ENCODE measurements around the gene CNN2. TPM values are rescaled to one million over a fixed set of nuclear protein-coding genes. Genes with fewer than 3 reads are reported as not detected.

The CNN2 gene
- total RNA-seq, 1 donor from 2014 or later: 69.8 TPM

- DNase-seq: peak; percentile 89
- peak; percentile 59 for ATAC-seq (ENCODE audit: poor library complexity)
- intact Hi-C loops (cut with DNase I): no loop called here
These were observed 42.8 kb downstream of the CNN2 start for GRCh38 chr19:1069009-1069779.

GRCh38 chr19:1070576-1070930 lies 44.1 kb downstream of the CNN2 start:
- DNase-seq (no peak), ATAC-seq (ENCODE audit: poor library complexity) (no peak)
- intact Hi-C loops (cut with DNase I): no loop called here

DNA sequence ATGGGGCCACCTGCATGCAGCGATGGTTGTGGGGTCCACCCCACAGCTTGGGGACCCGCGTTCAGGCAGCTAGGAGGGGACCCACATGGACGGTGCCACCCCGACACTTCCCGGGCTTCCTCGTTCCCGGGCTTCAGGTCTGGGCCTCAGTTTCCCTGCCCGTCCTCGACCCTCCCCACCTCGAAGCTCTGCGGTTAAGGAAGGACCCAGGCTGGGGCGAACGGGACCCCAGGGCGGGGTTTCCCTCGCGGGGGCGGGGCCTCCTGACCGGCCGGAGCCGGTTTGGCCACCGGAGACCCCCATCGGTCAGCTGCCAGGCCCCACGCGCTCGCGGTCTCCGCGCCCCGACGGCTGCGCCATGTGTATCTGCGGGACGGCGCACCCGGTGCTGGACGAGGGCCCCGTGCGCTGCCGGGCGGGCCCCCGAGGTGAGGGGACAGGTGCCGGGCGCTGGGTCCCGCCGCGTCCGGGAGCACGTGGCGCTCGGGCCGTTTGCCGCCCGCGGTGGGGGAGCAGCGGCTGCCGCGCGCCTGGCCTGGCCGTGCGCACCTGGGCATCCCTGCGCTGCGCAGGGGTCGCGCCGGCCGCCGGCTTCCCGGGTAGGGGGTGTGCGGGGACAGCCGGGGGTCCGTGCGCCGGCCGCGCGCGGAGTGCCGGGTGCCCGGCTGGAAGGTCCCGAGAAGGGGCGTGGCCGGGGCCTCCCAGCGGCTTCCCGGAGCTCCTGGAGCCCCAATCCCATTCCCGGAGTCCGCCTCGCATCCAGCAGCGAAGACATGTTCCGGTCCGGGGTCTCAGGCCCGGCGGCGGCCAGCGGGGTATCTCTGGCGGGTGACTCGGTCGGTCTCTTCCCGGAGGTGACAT lies 44.8 kb downstream of the CNN2 start:
- DNase-seq (no peak), ATAC-seq (ENCODE audit: poor library complexity) (no peak)
- intact Hi-C loops (cut with DNase I): no loop called here

DNA sequence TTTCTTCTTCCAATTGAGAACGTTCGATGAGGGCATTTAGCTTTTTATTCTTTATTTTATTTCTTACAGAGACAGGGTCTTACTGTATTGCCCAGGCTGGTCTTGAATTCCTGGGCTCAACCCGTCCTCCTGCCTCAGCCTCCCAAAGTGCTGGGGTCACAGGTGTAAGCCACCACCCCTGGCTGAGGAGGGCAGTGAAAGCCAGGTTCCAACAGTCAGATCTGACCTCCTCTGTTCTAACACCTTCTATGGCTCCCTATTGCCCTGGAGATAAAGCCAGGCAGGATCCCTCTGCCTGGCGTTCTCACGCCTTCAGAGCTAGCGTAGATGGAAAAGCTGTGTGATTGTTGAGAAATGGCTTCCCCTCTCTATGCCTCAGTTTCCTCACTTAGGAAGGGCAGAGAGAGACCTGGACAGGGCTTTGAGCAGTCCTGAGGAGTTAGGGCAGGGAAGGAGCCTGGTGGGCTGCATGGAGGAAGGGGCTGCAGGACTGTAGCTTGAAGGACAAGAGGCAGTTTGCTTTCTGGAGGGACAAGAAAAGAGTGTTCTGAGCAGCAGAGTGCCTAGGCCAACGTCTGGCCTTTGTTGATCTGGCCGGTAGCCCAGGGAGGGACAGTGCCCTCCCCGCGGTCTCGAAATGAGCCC lies 46.1 kb downstream of the CNN2 start:
- DNase-seq (no peak), ATAC-seq (ENCODE audit: poor library complexity) (no peak)
- intact Hi-C loops (cut with DNase I): no loop called here

GRCh38 chr19:1073063-1073955 lies 46.9 kb downstream of the CNN2 start:
- ATAC-seq (ENCODE audit: poor library complexity) (no peak), DNase-seq (no peak)
- intact Hi-C loops (cut with DNase I): no loop called here

DNA sequence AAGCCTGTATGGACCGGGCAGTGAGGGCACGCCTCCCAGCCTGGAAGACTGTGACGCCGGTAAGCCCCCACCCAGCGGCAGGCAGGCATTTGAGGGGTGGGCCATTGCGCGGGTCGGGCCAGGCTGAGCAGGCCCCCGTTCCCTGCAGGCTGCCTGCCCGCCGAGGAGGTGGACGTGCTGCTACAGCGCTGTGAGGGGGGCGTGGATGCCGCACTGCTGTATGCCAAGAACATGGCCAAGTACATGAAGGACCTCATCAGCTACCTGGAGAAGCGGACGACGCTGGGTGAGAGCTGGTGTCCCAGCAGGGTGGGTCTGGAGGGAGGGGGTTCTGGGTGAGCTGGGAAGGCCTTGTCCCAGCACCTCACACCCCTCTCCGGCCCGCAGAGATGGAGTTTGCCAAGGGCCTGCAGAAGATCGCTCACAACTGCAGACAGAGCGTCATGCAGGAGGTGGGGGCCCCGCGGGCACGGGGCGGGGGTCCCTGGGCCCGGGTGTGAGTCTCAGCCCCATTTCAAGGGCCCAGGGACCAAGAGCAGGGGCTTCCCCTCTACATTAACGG lies 47.6 kb downstream of the CNN2 start:
- DNase-seq: no peak
- intact Hi-C loops (cut with DNase I): no loop called here
- ATAC-seq (ENCODE audit: poor library complexity): no peak

DNA sequence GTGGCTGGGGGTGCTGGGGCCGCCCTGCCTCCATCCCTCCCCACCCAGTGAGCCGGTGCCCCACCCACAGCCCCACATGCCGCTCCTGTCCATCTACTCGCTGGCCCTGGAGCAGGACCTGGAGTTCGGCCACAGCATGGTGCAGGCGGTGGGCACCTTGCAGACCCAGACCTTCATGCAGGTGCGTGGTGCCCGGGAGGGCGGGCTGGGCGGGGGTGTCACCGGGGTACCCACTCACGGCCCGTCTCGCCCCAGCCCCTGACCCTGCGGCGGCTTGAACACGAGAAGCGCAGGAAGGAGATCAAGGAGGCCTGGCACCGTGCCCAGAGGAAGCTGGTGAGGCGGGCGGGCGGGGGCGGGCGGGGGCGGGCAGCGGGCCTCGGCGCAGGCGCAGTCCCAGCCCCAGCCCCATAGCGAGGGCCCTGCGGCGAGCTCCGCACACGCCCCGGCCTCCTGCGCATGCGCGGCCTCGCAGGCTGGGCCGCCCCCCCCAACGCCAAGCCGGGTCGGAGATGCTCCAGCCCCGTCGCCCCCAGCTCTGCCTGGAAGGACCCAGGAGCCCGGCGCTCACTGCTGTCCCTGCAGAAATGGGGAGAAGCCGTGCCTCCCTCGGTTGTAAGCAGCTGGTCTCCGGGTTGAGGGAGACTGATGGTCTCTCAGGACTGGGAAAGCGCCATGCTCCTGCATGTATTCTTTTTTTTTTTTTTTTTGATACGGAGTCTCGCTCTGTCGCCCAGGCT lies 48.3 kb downstream of the CNN2 start:
- peak; percentile 94 for DNase-seq
- intact Hi-C loops (cut with DNase I): no loop called here
- peak; percentile 56 for ATAC-seq (ENCODE audit: poor library complexity)

DNA sequence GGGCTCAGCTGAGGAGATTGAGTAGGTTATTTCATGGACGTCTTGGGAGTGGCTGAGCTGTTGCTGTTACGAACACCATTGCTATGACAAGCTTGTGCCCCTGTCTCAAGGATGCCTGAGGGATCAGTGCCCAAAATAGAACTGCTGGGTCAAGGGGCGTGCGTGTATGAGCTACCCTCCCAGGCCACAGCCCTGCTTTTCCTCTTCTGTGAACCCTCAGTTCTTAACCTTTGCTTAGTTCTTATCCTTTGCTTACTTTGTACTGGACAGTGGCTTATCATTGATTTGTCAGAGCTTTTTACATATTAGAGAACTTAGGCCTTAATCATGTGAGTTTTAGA lies 49.6 kb downstream of the CNN2 start:
- intact Hi-C loops (cut with DNase I): no loop called here
- DNase-seq: no peak
- no peak for ATAC-seq (ENCODE audit: poor library complexity)

DNA sequence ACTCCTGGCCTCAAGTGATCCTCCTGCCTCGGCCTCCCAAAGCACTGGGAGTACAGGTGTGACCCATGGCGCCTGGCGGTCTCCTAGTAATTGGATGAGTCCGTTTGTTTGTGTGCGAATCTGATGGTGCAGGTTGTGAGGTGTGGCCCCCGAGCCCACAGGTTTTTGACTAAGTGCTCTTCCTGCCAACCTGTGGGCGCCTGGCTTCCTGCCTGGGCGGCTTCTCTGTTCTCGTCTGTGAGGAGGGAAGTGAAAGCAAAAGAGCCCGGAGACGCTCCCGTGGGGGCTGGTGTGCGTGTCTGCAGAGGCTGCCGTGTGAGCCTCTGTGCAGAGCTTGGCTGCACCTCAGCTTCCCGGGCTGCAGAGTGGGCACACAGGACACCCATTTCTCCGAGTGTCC lies 50.5 kb downstream of the CNN2 start:
- intact Hi-C loops (cut with DNase I): no loop called here
- ATAC-seq (ENCODE audit: poor library complexity) (peak; percentile 43), DNase-seq (peak; percentile 86)

DNA sequence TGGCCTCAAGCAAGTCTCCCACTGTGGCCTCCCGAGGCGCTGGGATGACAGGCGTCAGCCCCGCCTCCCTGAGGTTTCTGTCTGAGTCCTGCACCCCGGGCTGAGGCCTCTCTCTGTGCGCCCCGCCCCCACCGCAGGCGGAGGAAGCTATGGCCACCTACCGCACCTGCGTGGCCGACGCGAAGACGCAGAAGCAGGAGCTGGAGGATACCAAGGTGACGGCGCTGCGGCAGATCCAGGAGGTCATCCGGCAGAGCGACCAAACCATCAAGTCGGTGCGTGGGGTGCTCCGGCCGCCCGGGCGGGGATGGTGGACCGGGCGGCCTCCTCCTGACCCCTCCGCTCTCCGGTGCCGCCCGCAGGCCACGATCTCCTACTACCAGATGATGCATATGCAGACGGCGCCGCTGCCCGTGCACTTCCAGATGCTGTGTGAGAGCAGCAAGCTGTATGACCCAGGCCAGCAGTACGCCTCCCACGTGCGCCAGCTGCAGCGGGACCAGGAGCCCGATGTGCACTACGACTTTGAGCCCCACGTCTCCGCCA lies 53.2 kb downstream of the CNN2 start:
- intact Hi-C loops (cut with DNase I): no loop called here
- ATAC-seq (ENCODE audit: poor library complexity) (no peak), DNase-seq (peak; percentile 42)

DNA sequence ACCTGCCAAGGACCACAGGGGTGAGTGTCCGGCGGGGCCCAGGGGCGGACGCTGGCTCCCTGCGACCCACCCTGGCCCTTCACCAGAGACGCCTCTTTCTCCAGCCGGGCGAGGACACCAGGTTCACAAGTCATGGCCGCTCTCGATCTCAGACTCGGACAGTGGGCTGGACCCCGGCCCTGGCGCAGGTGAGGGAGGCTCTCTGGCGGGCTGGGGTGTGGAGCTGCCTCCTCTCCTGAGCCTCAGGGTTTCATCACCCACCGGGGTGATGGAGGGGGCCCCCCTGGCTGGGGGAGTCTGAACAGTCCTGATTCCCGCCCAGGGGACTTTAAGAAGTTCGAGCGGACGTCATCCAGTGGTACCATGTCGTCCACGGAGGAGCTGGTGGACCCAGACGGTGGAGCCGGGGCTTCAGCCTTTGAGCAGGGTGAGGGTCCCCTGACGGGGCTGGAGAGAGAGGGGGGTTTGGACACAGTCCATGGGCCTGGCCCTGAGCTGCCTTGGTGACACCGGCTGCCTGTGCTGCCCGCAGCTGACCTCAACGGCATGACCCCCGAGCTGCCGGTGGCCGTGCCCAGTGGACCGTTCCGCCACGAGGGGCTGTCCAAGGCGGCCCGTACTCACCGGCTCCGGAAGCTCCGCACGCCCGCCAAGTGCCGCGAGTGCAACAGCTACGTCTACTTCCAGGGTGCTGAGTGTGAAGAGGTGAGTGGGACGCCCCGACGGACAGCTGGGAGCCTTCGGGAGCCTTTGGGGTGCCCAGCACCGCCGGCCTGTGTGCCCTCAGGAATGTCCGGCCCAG lies 54.2 kb downstream of the CNN2 start:
- DNase-seq (no peak), ATAC-seq (ENCODE audit: poor library complexity) (no peak)
- intact Hi-C loops (cut with DNase I): no loop called here

DNA sequence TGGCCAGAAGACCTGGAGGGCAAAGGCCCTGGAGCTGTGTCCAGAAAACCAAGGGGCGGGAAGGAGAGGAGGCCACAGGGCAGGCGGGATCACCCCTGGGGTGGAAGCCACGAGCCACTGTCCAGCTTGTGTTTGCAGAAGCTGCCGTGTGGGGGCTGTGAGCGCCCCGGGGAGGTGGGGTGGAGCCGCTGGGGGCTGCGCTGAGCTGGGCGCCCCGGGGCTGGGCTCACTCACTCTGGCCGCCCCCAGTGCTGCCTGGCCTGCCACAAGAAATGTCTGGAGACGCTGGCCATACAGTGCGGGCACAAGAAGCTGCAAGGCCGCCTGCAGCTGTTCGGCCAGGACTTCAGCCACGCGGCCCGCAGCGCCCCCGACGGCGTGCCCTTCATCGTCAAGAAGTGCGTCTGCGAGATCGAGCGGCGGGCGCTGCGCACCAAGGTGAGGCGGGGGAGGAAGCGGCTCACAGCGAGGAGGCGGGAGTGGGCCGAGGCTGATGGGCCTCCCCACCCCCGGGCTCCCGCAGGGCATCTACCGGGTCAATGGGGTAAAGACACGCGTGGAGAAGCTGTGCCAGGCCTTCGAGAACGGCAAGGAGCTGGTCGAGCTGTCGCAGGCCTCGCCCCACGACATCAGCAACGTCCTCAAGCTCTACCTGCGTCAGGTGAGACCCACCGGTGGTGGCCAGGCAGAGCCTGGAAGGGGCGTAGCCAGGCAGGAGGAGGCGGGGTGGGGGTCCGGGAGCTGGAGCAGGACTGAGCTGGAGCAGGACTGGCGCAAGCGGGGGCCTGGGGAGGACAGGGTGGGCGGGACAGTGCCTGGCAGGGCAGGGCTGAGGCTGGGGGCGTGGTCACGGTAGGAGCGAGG lies 55.1 kb downstream of the CNN2 start:
- DNase-seq: peak; percentile 43

DNA sequence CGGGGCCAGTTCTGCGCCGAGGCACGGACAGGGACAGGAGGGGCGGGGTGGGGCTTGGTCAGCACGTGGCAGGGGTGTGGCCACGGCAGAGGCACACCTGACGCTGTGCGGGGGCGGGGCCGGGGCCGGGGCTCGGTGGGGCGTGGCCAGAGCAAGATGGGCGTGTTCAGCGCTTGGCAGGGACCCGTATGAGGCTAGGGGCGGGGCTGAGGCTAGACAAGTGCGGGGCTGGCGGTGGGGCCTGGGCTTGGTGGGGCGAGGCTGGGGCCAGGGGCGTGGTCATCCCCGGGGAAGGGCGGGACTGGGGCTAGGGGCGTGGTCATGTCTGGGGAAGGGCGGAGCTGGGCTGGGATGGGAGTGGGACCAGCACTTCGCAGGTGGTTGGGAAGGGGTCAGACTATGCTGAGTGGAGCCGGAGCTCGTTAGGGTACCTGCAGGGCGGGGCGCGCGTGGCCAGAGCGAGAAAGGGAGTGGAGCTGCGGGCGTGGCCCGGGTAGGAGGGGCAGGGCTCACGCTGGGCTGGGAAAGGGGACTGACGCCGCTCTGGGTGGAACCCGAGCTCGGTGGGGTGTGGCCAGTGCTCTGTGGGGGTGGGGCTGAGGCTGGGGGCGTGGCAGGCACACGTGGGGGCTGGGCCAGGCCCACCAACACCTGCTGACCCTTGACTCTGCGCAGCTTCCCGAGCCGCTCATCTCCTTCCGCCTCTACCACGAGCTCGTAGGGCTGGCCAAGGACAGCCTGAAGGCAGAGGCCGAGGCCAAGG lies 55.9 kb downstream of the CNN2 start:
- intact Hi-C loops (cut with DNase I): no loop called here
- ATAC-seq (ENCODE audit: poor library complexity) (peak; percentile 61), DNase-seq (peak; percentile 68)

More for the DNA sequence above, 55.1 kb downstream of the CNN2 start:
- intact Hi-C loops (cut with DNase I): no loop called here
- ATAC-seq (ENCODE audit: poor library complexity): no peak

GRCh38 chr19:1082928-1083816 lies 56.8 kb downstream of the CNN2 start:
- intact Hi-C loops (cut with DNase I): no loop called here
- no peak for ATAC-seq (ENCODE audit: poor library complexity)

More at GRCh38 chr19:1082928-1083816, 56.8 kb downstream of the CNN2 start:
- DNase-seq: no peak
